GM12878 (cell line): Measurements from ENCODE around the gene UST. TPM values are rescaled to one million over a fixed set of nuclear protein-coding genes. Genes with fewer than 3 reads are reported as not detected.

Experiments used
- ATAC-seq: fragments of 200-7000 bp; cut with Tn5 transposase; 3 replicates; pipeline ENCODE4 v1.9.1; 2020; ENCODE audit warnings: mild to moderate bottlenecking, moderate library complexity
- BruUV-seq: library from RNA; stranded (reverse); fragments of 400-500 nt; replicated peaks from 2 replicates; lab custom pipeline; 2021; lab: Mats Ljungman, UMichigan
- CTCF ChIA-PET: fragments of 300-600 bp; sonication (Branson Sonifier 250); formaldehyde crosslinking; extraction: SDS; loops from one replicate; lab custom pipeline; 2021; ENCODE audit warnings: inconsistent platforms; lab: Yijun Ruan, JAX
- POLR2A ChIA-PET: fragments of 350-600 bp; formaldehyde crosslinking; extraction: SDS; loops from one replicate; lab custom pipeline; 2021; ENCODE audit warnings: inconsistent platforms; lab: Charles Lee
- RAD21 ChIA-PET: fragments of 300-600 bp; sonication (Branson Sonifier 250); formaldehyde crosslinking; loops from one replicate; lab custom pipeline; 2023; ENCODE audit warnings: antibody characterized with exemption; ENCODE audit not compliant: unreplicated experiment; lab: Charles Lee
- SMC1A ChIA-PET: fragments of 300-600 bp; sonication (Branson Sonifier 250); formaldehyde crosslinking; loops from one replicate; lab custom pipeline; 2023; ENCODE audit not compliant: unreplicated experiment, uncharacterized antibody; lab: Charles Lee
- DNase-seq: peaks from one replicate; pipeline ENCODE4 v3.0.0-alpha.2; 2011; ENCODE audit warnings: low read depth, low spot score
- FAIRE-seq: peaks from 3 replicates; lab custom pipeline; 2011; peaks lifted over from hg19 to GRCh38; lab: Jason Lieb, UNC
- H2AFZ ChIP-seq: 2 replicates; pipeline ENCODE4 v1.6.0; 2011; ENCODE audit warnings: low read depth, low read length, control low read depth; ENCODE audit not compliant: control insufficient read depth
- H3K27ac ChIP-seq: 2 replicates; pipeline ENCODE4 v1.5.1; 2011; ENCODE audit warnings: control low read depth; ENCODE audit not compliant: control insufficient read depth, insufficient read depth
- H3K27me3 ChIP-seq, 2 experiments: replicated peaks in 1 of 2; 2 replicates each; pipeline versions ENCODE4 v1.6.0 to v1.6.1; 2011; ENCODE audit warnings: low read length in 1 of 2; ENCODE audit not compliant: control insufficient read depth in 2 of 2, insufficient read depth in 2 of 2
- H3K36me3 ChIP-seq, 2 experiments: 2 replicates each; pipeline ENCODE4 v1.5.1; 2011; ENCODE audit warnings: low read length in 1 of 2; ENCODE audit not compliant: control insufficient read depth in 2 of 2, insufficient read depth in 2 of 2
- H3K4me1 ChIP-seq: 2 replicates; pipeline ENCODE4 v1.6.1; 2011; ENCODE audit warnings: mild to moderate bottlenecking, low read length, moderate library complexity, mixed read lengths; ENCODE audit not compliant: control insufficient read depth, insufficient read depth
- H3K4me2 ChIP-seq: 2 replicates; pipeline ENCODE4 v1.6.0; 2011; ENCODE audit warnings: control low read depth; ENCODE audit not compliant: control insufficient read depth, insufficient read depth
- H3K4me3 ChIP-seq: fragments of 200-600 bp; sonication (generic); 2 replicates; pipeline ENCODE4 v1.5.1; 2016
- H3K79me2 ChIP-seq: 2 replicates; pipeline ENCODE4 v1.6.0; 2011; ENCODE audit warnings: low read length; ENCODE audit not compliant: control insufficient read depth, insufficient read depth
- H3K9ac ChIP-seq: 2 replicates; pipeline ENCODE4 v1.8.0; 2011; ENCODE audit warnings: low read length, control low read depth, mixed read lengths; ENCODE audit not compliant: control insufficient read depth, insufficient read depth
- H3K9me3 ChIP-seq: replicated peaks from 3 replicates; pipeline ENCODE4 v1.5.1; 2011; ENCODE audit warnings: mild to moderate bottlenecking, low read length; ENCODE audit not compliant: control insufficient read depth, insufficient read depth
- H4K20me1 ChIP-seq: 2 replicates; pipeline ENCODE4 v1.6.0; 2011; ENCODE audit not compliant: control insufficient read depth, insufficient read depth
- CBFB ChIP-seq: IDR thresholded peaks from 2 replicates; pipeline ENCODE4 v1.6.1; 2016; ENCODE audit warnings: antibody characterized with exemption, low read depth
- CREB1 ChIP-seq: IDR thresholded peaks from 2 replicates; pipeline ENCODE4 v1.6.1; 2012; ENCODE audit warnings: low read depth, mild to moderate bottlenecking, inconsistent platforms
- ESRRA ChIP-seq: IDR thresholded peaks from 2 replicates; pipeline ENCODE4 v1.6.1; 2012; ENCODE audit warnings: mild to moderate bottlenecking, low read length, improper control_type of control experiment
- GABPA ChIP-seq: IDR thresholded peaks from 2 replicates; pipeline ENCODE4 v1.6.1; 2014; ENCODE audit warnings: antibody characterized with exemption, low read depth, mild to moderate bottlenecking, inconsistent platforms
- POU2F2 ChIP-seq: IDR thresholded peaks from 3 replicates; pipeline ENCODE4 v1.6.1; 2011; ENCODE audit warnings: low read depth, mild to moderate bottlenecking, low read length, borderline replicate concordance
- SUPT20H ChIP-seq: IDR thresholded peaks from 2 replicates; pipeline ENCODE4 v1.6.1; 2011; ENCODE audit warnings: low read depth, mild to moderate bottlenecking, low read length, moderate library complexity, borderline replicate concordance; ENCODE audit not compliant: control insufficient read depth
- TARDBP ChIP-seq: IDR thresholded peaks from 2 replicates; pipeline ENCODE4 v1.6.1; 2016; ENCODE audit warnings: borderline replicate concordance
- TCF7 ChIP-seq: IDR thresholded peaks from 2 replicates; pipeline ENCODE4 v1.6.1; 2014; ENCODE audit warnings: antibody characterized with exemption, borderline replicate concordance
- ZNF274 ChIP-seq: IDR thresholded peaks from one replicate; pipeline ENCODE4 v1.8.0; 2011; ENCODE audit not compliant: insufficient read length, insufficient read depth
- WGBS: methylation state at CpG from one replicate; pipeline ENCODE4 v1.1.6; 2016; ENCODE audit warnings: low lambda C conversion rate; ENCODE audit not compliant: insufficient replicate concordance, insufficient coverage; ENCODE audit errors: missing lambda C conversion rate; 5-methylcytosine and 5-hydroxymethylcytosine counted together
- in situ Hi-C: fragments of 300-500 bp; cut with MboI; formaldehyde crosslinking; loops from 9 replicates; pipeline ENCODE4 v1.14.3; 2018; ENCODE audit warnings: mixed read lengths
- intact Hi-C: fragments of 100-400 bp; cut with micrococcal nuclease; formaldehyde crosslinking; loops from one replicate; pipeline ENCODE4 v1.14.2; 2022; ENCODE audit not compliant: unreplicated experiment
- polyA plus RNA-seq, 11 experiments: library from polyadenylated mRNA; depleted of rRNA in 4 of 11; unstranded in 6 of 11; stranded (reverse) in 5 of 11; fragments of >200 nt; fragmentation: Nextera tagmentation in 4 of 11; fragmentation: Illumina TruSeq in 1 of 11; extraction: Ambion mirVana in 4 of 11; extraction: Trizol in 1 of 11; gene quantifications; 1 replicate in 1 of 11; 2 replicates in 10 of 11; pipeline versions ENCODE4 v1.2.1 to v1.2.3, GENCODE V29; 2011 to 2016; ENCODE audit warnings: inconsistent platforms in 2 of 11, missing spikeins in 2 of 11, low read depth in 1 of 11
- total RNA-seq, 4 experiments: library from RNA; depleted of rRNA in 3 of 4; stranded (reverse); fragments of >200 nt in 3 of 4; fragmentation: Illumina TruSeq in 1 of 4; extraction: Trizol in 1 of 4; gene quantifications; 2 replicates each; pipeline versions ENCODE4 v1.2.1 to v1.2.3, GENCODE V29; 2013 to 2021
- TF ChIP-seq, protein P1 (sequence below): fragments of 450-650 bp; formaldehyde crosslinking; IDR thresholded peaks from 2 replicates; pipeline ENCODE4 v1.4.0; 2022; ENCODE audit warnings: mild to moderate bottlenecking, moderate library complexity
- TF ChIP-seq, protein P2 (sequence below): fragments of 450-650 bp; IDR thresholded peaks from 2 replicates; pipeline ENCODE4 v1.6.1; 2017; ENCODE audit warnings: mild to moderate bottlenecking, moderate library complexity
- TF ChIP-seq, protein P3 (sequence below): fragments of 450-650 bp; IDR thresholded peaks from 2 replicates; pipeline ENCODE4 v1.6.1; 2017; ENCODE audit warnings: mild to moderate bottlenecking
- TF ChIP-seq, protein P4 (sequence below): IDR thresholded peaks from 2 replicates; pipeline ENCODE4 v1.6.1; 2012; ENCODE audit warnings: low read depth, low read length, improper control_type of control experiment

Gene UST
- total and polyA plus RNA-seq, 10 of the 15 experiments (the other 5 are each of a cell fraction or from before 2014, with no cell fraction given): 0.74 to 43.3 (median 2.2) TPM

DNA sequence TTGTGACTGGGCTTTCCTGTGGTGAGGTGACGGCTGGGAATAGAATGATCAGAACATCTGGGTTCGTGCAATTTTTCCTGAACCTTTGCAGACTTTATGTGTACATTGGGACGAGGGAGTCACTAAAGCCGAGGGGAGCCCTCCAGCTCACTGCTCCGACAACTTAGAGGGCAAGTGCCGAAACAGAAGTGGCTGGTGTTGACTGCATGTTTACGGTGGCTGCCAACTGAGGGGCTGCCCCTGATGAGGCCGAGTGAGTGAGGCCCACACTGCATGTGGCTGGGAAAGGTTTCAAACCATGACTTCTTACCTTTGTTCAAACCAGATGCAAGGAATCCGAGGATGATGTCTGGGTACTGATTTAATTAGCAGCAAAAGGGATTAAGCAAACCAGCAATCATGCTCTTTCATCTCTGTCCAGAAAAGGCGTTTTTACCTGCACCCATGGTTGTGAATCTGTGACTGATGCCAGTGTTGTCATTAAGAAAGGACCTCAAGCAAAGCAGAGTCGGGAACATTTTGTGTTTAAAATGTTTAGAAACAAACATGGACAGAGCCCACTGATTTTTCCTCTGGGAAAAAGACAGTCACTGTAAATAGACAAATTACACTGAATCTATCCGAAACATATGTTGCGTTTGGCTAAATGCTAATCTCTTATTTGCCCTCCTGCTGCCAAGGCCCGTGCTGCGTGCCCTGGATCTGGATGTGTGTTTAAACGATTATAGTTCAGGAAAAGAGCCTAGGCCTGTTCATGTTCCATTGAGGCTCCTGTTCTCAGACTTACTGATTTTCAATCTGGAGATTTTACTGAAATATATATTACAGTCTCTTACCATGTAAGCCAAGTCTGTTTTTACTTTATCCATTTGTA is 105.1 kb downstream of the UST start:
- FAIRE-seq: no peak
- no TSS peak for BruUV-seq
- no peaks in the 10 kb centered on the region for H3K36me3 ChIP-seq
- H4K20me1 ChIP-seq: no peaks in the 10 kb centered on the region
- CTCF ChIA-PET: no interaction called here
- H3K27ac ChIP-seq: no peak overlapping the region
- in situ Hi-C loops (no loop called here), intact Hi-C loops (no loop called here)
- no peak for DNase-seq
- no peaks in the 10 kb centered on the region for H3K4me1 ChIP-seq
- H3K4me2 ChIP-seq: no peak overlapping the region
- RAD21 ChIA-PET: no interaction called here
- WGBS: 45% methylated on average over 16 of the region's 16 CpGs
- no peaks in the 10 kb centered on the region for H3K27me3 ChIP-seq
- POLR2A ChIA-PET: no interaction called here
- no peak overlapping the region for H3K9ac ChIP-seq
- no peak overlapping the region for H2AFZ ChIP-seq
- H3K79me2 ChIP-seq: no peaks in the 10 kb centered on the region
- SMC1A ChIA-PET: no interaction called here
- H3K4me3 ChIP-seq: no peak overlapping the region
- no peaks in the 10 kb centered on the region; the same call in 2 of the 3 replicates for H3K9me3 ChIP-seq
- no peak for ATAC-seq
- TF ChIP-seq POU2F2 (no peak), GABPA (no peak), CBFB (no peak), ESRRA (no peak), ZNF274 (no peak), TCF7 (no peak), SUPT20H (no peak), CREB1 (no peak), TARDBP (no peak)
- TF ChIP-seq, protein P1, sequence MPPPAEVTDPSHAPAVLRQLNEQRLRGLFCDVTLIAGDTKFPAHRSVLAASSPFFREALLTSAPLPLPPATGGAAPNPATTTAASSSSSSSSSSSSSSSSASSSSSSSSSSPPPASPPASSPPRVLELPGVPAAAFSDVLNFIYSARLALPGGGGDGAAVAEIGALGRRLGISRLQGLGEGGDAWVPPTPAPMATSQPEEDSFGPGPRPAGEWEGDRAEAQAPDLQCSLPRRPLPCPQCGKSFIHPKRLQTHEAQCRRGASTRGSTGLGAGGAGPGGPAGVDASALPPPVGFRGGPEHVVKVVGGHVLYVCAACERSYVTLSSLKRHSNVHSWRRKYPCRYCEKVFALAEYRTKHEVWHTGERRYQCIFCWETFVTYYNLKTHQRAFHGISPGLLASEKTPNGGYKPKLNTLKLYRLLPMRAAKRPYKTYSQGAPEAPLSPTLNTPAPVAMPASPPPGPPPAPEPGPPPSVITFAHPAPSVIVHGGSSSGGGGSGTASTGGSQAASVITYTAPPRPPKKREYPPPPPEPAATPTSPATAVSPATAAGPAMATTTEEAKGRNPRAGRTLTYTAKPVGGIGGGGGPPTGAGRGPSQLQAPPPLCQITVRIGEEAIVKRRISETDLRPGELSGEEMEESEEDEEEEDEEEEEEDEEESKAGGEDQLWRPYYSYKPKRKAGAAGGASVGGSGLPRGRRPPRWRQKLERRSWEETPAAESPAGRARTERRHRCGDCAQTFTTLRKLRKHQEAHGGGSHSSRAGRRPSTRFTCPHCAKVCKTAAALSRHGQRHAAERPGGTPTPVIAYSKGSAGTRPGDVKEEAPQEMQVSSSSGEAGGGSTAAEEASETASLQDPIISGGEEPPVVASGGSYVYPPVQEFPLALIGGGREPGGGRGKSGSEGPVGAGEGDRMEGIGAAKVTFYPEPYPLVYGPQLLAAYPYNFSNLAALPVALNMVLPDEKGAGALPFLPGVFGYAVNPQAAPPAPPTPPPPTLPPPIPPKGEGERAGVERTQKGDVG: no peak
- TF ChIP-seq, protein P2, sequence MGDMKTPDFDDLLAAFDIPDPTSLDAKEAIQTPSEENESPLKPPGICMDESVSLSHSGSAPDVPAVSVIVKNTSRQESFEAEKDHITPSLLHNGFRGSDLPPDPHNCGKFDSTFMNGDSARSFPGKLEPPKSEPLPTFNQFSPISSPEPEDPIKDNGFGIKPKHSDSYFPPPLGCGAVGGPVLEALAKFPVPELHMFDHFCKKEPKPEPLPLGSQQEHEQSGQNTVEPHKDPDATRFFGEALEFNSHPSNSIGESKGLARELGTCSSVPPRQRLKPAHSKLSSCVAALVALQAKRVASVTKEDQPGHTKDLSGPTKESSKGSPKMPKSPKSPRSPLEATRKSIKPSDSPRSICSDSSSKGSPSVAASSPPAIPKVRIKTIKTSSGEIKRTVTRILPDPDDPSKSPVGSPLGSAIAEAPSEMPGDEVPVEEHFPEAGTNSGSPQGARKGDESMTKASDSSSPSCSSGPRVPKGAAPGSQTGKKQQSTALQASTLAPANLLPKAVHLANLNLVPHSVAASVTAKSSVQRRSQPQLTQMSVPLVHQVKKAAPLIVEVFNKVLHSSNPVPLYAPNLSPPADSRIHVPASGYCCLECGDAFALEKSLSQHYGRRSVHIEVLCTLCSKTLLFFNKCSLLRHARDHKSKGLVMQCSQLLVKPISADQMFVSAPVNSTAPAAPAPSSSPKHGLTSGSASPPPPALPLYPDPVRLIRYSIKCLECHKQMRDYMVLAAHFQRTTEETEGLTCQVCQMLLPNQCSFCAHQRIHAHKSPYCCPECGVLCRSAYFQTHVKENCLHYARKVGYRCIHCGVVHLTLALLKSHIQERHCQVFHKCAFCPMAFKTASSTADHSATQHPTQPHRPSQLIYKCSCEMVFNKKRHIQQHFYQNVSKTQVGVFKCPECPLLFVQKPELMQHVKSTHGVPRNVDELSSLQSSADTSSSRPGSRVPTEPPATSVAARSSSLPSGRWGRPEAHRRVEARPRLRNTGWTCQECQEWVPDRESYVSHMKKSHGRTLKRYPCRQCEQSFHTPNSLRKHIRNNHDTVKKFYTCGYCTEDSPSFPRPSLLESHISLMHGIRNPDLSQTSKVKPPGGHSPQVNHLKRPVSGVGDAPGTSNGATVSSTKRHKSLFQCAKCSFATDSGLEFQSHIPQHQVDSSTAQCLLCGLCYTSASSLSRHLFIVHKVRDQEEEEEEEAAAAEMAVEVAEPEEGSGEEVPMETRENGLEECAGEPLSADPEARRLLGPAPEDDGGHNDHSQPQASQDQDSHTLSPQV: no peak
- TF ChIP-seq, protein P3, sequence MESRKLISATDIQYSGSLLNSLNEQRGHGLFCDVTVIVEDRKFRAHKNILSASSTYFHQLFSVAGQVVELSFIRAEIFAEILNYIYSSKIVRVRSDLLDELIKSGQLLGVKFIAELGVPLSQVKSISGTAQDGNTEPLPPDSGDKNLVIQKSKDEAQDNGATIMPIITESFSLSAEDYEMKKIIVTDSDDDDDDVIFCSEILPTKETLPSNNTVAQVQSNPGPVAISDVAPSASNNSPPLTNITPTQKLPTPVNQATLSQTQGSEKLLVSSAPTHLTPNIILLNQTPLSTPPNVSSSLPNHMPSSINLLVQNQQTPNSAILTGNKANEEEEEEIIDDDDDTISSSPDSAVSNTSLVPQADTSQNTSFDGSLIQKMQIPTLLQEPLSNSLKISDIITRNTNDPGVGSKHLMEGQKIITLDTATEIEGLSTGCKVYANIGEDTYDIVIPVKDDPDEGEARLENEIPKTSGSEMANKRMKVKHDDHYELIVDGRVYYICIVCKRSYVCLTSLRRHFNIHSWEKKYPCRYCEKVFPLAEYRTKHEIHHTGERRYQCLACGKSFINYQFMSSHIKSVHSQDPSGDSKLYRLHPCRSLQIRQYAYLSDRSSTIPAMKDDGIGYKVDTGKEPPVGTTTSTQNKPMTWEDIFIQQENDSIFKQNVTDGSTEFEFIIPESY: no peak
- TF ChIP-seq, protein P4, sequence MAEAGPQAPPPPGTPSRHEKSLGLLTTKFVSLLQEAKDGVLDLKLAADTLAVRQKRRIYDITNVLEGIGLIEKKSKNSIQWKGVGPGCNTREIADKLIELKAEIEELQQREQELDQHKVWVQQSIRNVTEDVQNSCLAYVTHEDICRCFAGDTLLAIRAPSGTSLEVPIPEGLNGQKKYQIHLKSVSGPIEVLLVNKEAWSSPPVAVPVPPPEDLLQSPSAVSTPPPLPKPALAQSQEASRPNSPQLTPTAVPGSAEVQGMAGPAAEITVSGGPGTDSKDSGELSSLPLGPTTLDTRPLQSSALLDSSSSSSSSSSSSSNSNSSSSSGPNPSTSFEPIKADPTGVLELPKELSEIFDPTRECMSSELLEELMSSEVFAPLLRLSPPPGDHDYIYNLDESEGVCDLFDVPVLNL: no peak
